ENCODE results near the gene CISD3.

Gene CISD3

DNA sequence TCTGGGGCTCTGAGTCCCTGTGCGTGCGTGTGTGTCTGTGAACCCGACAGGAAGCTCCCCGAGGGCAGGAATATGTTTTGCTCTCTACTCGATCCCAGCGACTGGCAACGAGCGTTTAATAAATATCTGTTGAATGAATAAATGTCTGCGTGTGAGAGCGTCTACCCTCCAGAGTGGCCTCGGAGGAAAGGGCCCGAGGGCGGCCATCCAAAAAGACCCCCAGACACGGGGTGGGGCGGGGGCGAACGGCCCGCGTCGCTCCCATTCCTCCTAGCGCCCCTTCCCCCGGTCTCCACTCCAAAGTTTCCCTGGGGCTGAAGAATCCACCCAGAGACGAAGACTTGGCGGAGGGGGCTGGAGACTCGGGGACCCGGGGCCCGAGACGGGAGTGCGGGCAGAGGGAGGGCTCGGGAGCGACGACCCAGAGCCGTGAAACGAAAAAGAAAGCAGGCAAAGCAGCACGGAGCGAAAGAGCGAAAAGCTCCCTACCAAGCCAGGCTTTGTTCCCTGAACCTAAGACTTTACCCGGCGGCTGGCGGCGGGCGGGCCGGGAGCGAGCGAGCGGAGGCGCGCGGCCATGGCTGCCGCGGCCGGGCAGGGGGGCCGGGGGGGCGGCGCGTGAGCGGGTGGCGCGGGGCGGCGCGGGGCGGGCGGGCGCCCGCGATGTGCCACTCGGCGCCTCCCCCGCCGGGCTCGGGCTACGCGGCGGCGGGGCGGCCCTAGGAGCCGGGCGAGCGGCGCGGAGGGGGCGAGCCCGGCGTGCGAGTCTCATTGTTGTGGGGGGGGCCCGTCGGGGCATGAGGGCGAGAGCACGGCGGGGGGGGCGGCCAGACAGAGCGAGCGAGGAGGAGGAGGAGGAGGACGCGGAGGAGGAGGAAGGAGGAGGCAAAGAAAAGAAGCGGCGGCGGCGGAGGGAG, 25.3 kb upstream of the CISD3 start, which contains the start of gene MLLT6 (continued):
- TF ChIP-seq, protein P1, sequence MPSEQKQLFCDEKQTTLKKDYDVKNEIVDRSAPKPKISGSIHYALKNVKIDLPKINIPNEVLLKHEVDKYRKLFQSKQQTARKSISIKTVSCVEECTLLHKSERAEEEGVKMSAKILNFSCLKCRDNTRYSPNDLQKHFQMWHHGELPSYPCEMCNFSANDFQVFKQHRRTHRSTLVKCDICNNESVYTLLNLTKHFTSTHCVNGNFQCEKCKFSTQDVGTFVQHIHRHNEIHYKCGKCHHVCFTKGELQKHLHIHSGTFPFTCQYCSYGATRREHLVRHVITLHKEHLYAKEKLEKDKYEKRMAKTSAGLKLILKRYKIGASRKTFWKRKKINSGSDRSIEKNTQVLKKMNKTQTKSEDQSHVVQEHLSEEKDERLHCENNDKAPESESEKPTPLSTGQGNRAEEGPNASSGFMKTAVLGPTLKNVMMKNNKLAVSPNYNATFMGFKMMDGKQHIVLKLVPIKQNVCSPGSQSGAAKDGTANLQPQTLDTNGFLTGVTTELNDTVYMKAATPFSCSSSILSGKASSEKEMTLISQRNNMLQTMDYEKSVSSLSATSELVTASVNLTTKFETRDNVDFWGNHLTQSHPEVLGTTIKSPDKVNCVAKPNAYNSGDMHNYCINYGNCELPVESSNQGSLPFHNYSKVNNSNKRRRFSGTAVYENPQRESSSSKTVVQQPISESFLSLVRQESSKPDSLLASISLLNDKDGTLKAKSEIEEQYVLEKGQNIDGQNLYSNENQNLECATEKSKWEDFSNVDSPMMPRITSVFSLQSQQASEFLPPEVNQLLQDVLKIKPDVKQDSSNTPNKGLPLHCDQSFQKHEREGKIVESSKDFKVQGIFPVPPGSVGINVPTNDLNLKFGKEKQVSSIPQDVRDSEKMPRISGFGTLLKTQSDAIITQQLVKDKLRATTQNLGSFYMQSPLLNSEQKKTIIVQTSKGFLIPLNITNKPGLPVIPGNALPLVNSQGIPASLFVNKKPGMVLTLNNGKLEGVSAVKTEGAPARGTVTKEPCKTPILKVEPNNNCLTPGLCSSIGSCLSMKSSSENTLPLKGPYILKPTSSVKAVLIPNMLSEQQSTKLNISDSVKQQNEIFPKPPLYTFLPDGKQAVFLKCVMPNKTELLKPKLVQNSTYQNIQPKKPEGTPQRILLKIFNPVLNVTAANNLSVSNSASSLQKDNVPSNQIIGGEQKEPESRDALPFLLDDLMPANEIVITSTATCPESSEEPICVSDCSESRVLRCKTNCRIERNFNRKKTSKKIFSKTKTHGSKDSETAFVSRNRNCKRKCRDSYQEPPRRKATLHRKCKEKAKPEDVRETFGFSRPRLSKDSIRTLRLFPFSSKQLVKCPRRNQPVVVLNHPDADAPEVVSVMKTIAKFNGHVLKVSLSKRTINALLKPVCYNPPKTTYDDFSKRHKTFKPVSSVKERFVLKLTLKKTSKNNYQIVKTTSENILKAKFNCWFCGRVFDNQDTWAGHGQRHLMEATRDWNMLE (tag by site-specific recombination; conservative IDR thresholded peaks at IDR 0.05; ENCODE audit: low read depth), result no peak
- TF ChIP-seq ZNF335 (tag by site-specific recombination; conservative IDR thresholded peaks at IDR 0.05) (peak; percentile 52), ZNF366 (tag by site-specific recombination; conservative IDR thresholded peaks at IDR 0.05) (peak; percentile 62)

GRCh38 chr17:38705523-38705802, 24.7 kb upstream of the CISD3 start:
- no peaks in the 10 kb centered on the region for H3K9me3 ChIP-seq (ENCODE audit: control insufficient read depth, insufficient read depth, low read depth, low read length)
- H3K4me1 ChIP-seq (ENCODE audit: control insufficient read depth, insufficient read depth, low read length), result peaks cover 10% of the 10 kb centered on the region
- H3K36me3 ChIP-seq (ENCODE audit: control insufficient read depth in 2 of 2, insufficient read depth in 1 of 2, low read length in 2 of 2), result peaks cover 7 to 30% of the 10 kb centered on the region in 2 experiments; a peak in 2 of 3 replicates
- peak overlapping the region; percentile 87; the same call in 1 of the 2 replicates for H3K27ac ChIP-seq (ENCODE audit: extremely low read depth, low read depth, low read length)
- POLR2A ChIA-PET, result interaction anchor here (1.0 to 3.6 kb wide), 8 partner anchors 10 to 447 kb away, joined by 3 to 20 read pairs (median 9); partner anchors contain the start of genes CISD3, EPOP and PSMB3
- H3K4me3 ChIP-seq (ENCODE audit: low read depth, low read length), result peak overlapping the region; percentile 60
- CTCF ChIA-PET, result interaction anchor here (0.6 to 1.8 kb wide), 4 partner anchors 26 to 836 kb away, joined by 3 read pairs; no protein-coding TSS in a partner anchor
- TF ChIP-seq ZNF280C (tag by site-specific recombination; IDR thresholded peaks at IDR 0.05) (no peak), ZSCAN4 (tag by site-specific recombination; IDR thresholded peaks at IDR 0.05) (no peak), ZNF19 (tag by site-specific recombination; IDR thresholded peaks at IDR 0.05; ENCODE audit: low read depth) (no peak), ZNF623 (tag by site-specific recombination; IDR thresholded peaks at IDR 0.05) (no peak), YY1 (tag by site-specific recombination; IDR thresholded peaks at IDR 0.05) (no peak), ZNF560 (tag by site-specific recombination; IDR thresholded peaks at IDR 0.05; ENCODE audit: borderline replicate concordance) (no peak), ZNF157 (tag by site-specific recombination; IDR thresholded peaks at IDR 0.05) (no peak), ZNF501 (tag by site-specific recombination; IDR thresholded peaks at IDR 0.05) (no peak), ZNF311 (tag by site-specific recombination; IDR thresholded peaks at IDR 0.05; ENCODE audit: borderline replicate concordance) (no peak), SALL2 (tag by site-specific recombination; IDR thresholded peaks at IDR 0.05; ENCODE audit: borderline replicate concordance) (no peak), PRDM1 (tag by site-specific recombination; IDR thresholded peaks at IDR 0.05) (no peak), ZNF514 (tag by site-specific recombination; IDR thresholded peaks at IDR 0.05) (no peak)
- TF ChIP-seq, protein P2, sequence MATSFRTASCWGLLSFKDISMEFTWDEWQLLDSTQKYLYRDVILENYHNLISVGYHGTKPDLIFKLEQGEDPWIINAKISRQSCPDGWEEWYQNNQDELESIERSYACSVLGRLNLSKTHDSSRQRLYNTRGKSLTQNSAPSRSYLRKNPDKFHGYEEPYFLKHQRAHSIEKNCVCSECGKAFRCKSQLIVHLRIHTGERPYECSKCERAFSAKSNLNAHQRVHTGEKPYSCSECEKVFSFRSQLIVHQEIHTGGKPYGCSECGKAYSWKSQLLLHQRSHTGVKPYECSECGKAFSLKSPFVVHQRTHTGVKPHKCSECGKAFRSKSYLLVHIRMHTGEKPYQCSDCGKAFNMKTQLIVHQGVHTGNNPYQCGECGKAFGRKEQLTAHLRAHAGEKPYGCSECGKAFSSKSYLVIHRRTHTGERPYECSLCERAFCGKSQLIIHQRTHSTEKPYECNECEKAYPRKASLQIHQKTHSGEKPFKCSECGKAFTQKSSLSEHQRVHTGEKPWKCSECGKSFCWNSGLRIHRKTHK (tag by site-specific recombination; IDR thresholded peaks at IDR 0.05), result no peak
- TF ChIP-seq, protein P3, sequence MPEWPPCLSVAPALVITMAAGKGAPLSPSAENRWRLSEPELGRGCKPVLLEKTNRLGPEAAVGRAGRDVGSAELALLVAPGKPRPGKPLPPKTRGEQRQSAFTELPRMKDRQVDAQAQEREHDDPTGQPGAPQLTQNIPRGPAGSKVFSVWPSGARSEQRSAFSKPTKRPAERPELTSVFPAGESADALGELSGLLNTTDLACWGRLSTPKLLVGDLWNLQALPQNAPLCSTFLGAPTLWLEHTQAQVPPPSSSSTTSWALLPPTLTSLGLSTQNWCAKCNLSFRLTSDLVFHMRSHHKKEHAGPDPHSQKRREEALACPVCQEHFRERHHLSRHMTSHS (tag by site-specific recombination; IDR thresholded peaks at IDR 0.05), result no peak

Measured in HEK293 (cell line).